Daoy (cell line): ENCODE measurements around the gene APOF. TPM values are rescaled to one million over a fixed set of nuclear protein-coding genes. Genes with fewer than 3 reads are reported as not detected.
"Not testable (repeated sequence)": the region's sequence is repeated elsewhere in the genome, so short reads cannot be mapped to it uniquely, and the experiment has no call there.

ENCODE experiments used
- DNase-seq: peaks from one replicate; pipeline ENCODE4 v3.0.0-alpha.2; 2015; ENCODE audit warnings: low read depth
- total RNA-seq: library from RNA; depleted of rRNA; stranded (reverse); fragments of >200 nt; shearing (Covaris generic); gene quantifications from 2 replicates; pipeline ENCODE4 v1.2.3, GENCODE V29; 2014

APOF gene
- total RNA-seq, 1 experiment from 2014 or later = 0.40 TPM

- no peak for DNase-seq
Observed at GRCh38 chr12:56373515-56373914, 10.9 kb upstream of the APOF start.

DNA sequence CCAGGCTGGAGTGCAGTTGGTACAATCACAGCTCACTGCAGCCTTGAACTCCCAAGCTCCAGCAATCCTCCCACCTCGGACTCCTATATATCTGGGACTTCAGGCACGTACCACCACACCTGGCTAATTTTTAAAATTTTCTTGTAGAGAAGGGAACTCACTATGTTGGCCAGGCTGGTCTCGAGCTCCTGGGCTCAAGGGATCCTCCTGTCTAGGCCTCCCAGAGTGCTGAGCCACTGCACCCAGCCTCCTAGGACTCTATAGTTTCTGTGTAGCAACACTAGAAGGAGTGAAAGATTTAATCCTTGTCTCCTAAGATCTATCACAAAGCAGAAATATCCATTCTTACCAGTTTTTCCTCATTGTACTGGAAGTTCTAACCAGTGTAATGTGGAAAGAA is 4.3 kb upstream of the APOF start:
- DNase-seq = no peak

DNA sequence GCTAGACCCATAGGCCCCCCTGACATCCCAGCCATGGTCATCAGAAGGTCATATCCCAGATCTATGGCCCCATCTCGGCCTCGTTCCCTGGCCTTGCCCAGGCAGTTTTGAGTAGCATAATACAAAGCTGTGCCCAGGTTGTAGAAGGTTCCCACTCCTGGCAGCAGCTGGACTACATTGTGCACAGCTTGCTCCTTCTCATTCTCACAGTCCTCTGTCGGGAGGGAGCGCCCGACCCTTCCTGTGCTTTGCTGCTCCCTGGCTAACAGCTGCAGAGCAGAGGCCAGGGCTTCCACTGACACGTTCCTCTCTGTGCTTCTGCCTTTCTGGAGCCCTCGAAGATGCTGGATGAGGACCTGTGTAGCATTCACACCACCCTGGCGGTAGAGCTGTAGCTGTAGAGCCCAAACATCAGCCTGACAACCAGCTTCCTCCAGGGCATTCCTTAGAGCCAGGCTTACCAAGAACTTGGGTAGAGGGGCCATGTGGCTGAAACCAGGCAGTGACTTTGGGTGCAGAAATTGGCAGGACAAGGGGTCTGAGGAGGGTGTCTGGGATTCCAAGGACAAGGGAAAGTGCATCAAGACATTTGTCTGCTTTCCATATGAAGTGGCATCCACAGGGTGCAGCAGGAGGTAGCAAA is 1.0 kb downstream of the APOF start:
- DNase-seq = no peak

DNA sequence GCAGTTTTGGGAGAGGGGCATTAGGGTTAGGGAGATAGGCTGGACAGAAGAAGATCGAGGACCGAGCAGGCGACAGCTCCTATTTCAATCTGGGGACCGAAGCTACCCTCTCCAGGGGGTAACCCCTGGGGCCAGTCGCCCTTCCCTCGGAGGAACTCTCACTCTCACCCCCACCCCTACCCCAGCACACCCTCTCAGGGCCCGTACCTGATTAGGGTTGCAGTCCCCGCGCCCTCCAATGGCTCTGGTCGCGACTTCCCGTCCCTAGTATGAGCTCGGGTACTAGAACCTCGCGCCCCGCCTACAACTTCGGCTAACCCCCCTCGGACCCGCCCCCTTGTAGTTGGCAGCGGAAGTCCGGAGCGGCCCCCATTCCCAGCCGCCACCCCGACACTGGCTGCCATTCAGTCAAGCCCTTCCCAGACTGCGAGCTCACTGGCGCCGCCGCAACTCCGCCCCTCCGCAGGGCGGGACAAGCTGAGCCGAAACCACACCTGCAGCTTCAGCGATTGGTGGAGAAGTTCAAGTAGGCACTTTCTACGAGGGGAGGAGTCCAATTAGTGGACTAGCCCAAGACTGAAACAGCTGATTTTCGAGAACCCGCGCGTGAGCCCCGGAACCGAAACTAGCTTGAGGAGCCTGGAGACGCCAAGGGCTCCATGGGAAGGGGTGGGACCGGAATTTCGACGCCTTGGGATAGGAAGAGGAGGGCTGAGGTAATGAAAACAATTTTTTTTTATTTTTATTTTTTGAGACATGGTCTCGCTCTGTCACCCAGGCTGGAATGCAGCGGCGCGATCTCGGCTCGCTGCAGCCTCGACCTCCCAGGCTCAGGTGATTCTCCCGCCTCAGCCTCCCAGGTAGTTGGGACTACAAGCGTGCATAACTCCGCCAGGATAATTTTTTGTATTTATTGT is 2.5 kb downstream of the APOF start, which contains the start of gene STAT2:
TSS of gene STAT2 (minus strand) at position 257 of the 917 bp plus-strand sequence. CDS start 3,536 bp downstream, outside the sequence.
- peak; percentile 100 for DNase-seq

- DNase-seq = no peak
Observed at GRCh38 chr12:56358836-56359532, 3.7 kb downstream of the APOF start.

GRCh38 chr12:56351325-56351724 is 11.3 kb downstream of the APOF start:
- no peak for DNase-seq

GRCh38 chr12:56350662-56351061 is 12.0 kb downstream of the APOF start:
- no peak for DNase-seq

DNA sequence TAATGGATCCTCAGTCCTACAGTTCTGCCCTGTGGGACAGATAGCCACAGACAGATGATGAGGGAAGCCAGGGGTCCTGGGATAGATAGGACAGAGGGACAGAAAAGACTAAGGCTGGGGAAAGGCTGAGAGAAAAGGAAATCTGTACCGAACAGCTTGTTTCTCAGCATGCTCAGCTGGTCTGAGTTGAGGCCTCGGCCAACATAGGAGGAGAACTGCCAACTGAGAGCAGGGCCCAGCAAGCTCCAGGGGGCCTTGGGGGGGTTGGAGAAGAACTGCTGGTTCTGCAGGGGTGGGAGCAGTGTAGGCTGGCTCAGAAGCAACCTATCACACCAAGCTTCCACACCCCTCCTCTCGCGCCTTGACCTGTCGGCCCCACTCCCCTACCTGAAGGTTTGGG is 13.9 kb downstream of the APOF start:
- no peak for DNase-seq

DNA sequence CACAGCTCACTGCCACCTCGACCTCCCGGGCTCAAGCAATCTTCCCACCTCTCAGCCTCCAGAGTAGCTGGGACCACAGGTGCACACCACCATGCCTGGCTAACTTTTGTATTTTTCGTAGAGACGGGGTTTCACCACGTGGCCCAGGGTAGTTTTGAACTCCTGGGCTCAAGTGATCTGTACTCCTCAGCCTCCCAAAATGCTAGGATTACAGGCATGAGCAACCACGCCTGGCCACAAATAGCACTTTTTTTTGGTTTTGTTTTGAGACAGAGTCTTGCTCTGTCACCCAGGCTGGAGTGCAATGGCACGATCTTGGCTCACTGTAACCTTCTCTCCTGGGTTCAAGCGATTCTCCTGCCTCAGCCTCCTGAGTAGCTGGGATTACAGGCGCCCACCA is 15.4 kb downstream of the APOF start:
- DNase-seq = not testable (repeated sequence)

DNA sequence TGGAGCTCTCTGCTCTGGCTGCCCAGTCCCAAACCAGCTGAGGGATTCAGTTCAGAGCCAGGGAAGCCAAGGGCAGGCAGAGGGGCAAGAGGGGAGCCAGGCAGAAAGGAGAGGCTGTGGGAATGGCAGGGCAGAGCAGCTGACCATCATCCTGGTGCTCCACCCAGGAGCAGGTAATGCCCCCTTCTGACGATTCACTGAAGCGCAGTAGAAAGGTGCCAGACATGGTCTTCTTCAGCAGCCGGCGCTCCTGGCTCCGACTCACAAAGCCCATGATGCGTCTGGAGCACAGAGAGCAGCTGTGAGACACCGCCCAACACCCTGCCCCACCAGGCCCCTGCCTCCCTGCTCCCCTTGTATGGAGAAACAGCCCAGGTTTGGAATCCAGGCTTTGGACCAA is 16.0 kb downstream of the APOF start:
- DNase-seq = no peak

DNA sequence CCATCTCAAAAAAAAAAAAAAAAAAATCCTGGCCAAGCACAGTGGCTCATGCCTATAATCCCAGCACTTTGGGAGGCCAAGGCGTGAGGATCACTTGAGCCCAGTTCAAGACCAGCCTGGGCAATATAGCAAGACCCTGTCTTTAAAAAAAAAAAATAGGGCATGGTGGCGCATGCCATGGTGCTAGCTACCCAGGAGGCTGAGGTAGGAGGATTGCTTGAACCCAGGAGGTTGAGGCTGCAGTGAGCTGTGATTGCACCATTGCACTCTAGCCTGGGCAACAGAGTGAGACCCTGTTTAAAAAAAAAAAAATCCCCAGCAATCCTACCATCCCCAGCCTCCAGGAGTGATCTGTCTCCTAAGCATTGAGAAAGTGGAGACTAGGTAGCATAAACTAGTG is 20.4 kb downstream of the APOF start:
- not testable (repeated sequence) for DNase-seq

GRCh38 chr12:56341616-56342015 is 21.0 kb downstream of the APOF start:
- no peak for DNase-seq

DNA sequence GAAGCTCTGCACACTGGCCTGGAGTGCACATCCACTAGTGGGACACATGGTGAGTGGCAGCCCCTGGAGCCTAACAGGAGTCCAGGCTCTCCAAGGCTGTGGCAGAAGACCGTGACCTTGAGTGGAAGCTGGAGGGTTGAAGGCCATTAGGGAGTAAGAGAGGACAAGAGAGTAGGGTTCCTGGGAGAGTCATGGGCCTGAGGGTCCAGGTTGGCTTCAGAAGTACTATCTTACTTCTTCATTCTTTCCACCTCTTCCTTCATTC is 23.6 kb downstream of the APOF start:
- no peak for DNase-seq

DNA sequence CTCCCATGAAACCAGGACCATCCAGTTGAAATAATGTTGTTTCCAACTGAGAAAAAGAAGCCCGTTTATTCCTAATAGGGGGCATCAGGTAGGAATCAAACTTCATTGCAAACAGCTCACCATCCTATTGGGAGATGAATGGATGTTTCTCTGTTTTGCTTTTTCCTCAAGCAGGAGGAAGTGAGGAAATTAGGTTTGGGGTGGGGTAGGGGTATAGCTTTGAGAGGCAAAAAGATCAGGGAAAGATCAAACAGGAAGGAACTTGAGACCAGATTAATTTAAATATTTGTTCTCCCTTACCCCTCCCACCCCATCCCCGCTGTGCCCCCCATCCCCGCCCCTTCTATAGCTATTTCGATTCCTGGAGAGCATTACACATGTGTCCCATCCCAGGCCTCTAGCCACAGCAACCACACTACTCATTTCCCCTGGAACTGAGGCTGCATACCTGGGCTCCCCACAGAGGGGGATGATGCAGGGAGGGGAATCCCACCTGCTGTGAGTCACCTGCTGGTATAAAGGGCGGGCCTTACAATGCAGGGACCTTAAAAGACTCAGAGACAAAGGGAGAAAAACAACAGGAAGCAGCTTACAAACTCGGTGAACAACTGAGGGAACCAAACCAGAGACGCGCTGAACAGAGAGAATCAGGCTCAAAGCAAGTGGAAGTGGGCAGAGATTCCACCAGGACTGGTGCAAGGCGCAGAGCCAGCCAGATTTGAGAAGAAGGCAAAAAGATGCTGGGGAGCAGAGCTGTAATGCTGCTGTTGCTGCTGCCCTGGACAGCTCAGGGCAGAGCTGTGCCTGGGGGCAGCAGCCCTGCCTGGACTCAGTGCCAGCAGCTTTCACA is 24.1 kb downstream of the APOF start, which contains the start of gene IL23A:
TSS of gene IL23A (plus strand) at position 577 of the 850 bp plus-strand sequence. CDS start at position 738, 161 bp downstream.
- DNase-seq = peak; percentile 75

DNA sequence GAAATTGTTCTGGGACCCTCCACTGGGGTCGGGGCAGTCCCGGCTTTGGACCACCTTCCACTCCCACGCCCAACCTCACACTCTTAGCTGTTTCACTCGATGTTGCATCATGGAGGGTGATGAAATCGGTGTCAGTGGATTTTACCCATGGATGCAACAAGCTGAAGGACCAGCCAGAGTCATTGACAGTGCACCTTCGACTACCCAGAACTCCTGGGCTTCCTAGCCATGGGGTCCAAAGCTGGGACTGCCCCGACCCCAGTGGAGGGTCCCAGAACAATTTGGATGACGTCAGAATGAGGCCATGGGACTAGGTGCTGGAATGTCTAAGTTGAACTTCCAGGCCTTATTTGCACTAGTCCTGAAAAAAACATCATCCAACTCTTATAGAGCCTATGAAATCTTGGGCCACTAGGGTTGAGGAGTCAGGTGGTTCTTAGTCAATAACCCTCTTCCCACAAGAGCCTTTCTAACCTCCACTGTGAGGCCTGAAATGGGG is 24.9 kb downstream of the APOF start:
- no peak for DNase-seq

DNA sequence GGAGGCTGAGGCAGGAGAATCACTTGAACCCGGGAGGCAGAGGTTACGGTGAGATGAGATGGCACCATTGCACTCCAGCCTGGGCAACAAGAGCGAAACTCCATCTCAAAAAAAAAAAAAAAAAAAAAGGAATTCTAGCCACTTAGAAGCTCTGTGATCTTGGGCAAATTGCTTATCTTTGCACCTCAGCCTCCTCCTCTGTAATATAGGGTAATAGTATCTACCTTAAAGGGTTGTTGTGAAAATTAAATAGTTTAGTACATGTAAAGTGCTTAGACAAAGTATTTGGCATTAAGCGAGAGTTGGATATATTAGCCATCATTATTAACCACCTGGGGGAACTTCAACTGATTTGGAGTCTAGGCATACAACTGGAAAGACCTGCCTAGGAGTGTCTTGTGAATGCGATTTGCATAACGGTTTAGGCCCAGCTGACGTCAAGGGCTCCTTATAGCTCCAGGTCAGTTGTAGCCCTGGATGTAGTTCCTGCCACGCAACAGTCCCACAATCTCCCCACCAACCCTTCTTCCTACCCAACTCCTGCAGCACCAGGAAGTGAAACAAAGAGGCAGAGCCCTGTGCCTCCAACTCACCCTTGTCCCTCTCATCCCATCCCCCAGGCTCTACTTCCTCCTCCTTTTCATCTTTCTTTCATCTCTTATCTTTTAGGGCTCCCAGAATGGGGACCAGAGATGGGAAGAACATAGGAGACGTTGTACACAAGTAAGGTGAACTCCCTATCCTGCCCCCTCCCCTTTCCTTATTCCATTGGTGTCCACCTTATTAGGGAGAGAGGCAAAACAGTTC is 26.1 kb downstream of the APOF start:
- no peak for DNase-seq

DNA sequence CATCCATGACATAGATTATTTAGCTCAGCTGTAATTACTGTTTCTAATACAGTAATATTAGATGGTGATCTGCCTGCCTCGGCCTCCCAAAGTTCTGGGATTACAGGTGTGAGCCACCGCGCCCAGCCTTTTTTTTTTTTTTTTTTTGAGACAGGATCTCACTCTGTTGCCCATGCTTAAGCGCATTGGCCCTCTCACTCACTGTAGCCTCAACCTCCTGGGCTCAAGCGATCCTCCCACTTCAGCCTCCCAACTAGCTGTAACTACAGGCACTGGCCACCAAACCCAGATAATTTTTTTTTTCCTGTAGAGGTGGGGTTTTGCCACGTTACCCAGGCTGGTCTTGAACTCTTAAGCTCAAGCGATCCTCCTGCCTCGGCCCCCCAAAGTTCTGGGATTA is 27.1 kb downstream of the APOF start:
- DNase-seq = not testable (repeated sequence)

DNA sequence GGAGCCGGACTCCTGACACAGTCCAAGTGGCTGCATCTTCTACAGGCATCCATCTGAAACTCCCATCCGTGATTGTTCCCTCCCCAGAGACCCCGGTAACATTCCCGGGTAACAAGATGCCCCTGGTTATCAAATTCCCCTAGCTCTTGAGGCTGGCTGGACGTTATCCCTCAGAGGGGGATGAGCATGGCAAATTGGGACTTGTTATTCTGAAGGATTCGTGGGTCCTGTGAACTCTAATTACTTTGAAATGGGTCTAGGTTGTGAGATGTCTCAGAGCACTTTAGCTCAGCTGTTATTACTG is 28.2 kb downstream of the APOF start:
- no peak for DNase-seq

GRCh38 chr12:56333679-56334489 is 28.8 kb downstream of the APOF start, which contains the start of gene PAN2:
Gene PAN2 (minus strand): TSS chr12:56334000. CDS start chr12:56333094, 906 bp downstream.
- peak; percentile 98 for DNase-seq

- no peak for DNase-seq
Observed at GRCh38 chr12:56333197-56333678, 29.4 kb downstream of the APOF start.
